Nephron progenitor cell (in vitro differentiated cells): ENCODE results near the gene UBE2L6.
A peak's percentile ranks its signal among the peaks of the same experiment; 100 is the strongest.

ENCODE experiments used
- DNase-seq: peaks from one replicate; pipeline ENCODE4 v3.0.0; 2021
- H3K27ac Mint-ChIP-seq: 2 replicates; pipeline ENCODE4 v1.8.0; 2021; ENCODE audit warnings: mild to moderate bottlenecking, moderate library complexity, mixed read lengths
- H3K27me3 Mint-ChIP-seq: 2 replicates; pipeline ENCODE4 v1.8.0; 2021; ENCODE audit warnings: mild to moderate bottlenecking, low read depth, mixed read lengths; ENCODE audit not compliant: poor library complexity
- H3K36me3 Mint-ChIP-seq: 2 replicates; pipeline ENCODE4 v1.8.0; 2021; ENCODE audit warnings: low read depth, mixed read lengths
- H3K4me1 Mint-ChIP-seq: 2 replicates; pipeline ENCODE4 v1.8.0; 2021; ENCODE audit warnings: mixed read lengths
- H3K4me3 Mint-ChIP-seq: 2 replicates; pipeline ENCODE4 v1.8.0; 2021; ENCODE audit warnings: mild to moderate bottlenecking, moderate library complexity, mixed read lengths
- H3K9me3 Mint-ChIP-seq: 2 replicates; pipeline ENCODE4 v1.8.0; 2021; ENCODE audit warnings: mild to moderate bottlenecking, moderate library complexity, mixed read lengths
- TF ChIP-seq, protein P1 (sequence below): fragments of 200-600 bp; sonication (generic); IDR thresholded peaks from 2 replicates; pipeline ENCODE4 v1.5.0; 2021; ENCODE audit warnings: antibody characterized with exemption

Gene UBE2L6

DNA sequence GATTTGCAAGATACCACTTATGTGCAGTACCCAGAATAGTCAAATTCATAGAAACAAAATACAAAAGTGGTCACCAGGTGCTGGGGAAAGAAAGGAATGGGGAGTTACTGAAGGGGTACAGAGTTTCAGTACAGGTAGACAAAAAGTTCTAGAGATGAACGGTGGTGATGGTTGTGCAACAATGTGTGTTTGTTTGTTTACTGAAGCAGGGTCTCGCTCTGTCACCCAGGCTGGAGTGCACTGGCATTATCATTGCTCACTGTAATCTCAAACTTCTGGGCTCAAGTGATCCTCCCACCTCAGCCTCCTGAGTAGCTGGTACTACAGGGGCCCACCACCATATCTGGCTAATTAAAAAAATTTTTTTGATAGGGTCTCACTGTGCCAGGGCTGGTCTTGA is 12.1 kb downstream of the UBE2L6 start:
- TF ChIP-seq, protein P1, sequence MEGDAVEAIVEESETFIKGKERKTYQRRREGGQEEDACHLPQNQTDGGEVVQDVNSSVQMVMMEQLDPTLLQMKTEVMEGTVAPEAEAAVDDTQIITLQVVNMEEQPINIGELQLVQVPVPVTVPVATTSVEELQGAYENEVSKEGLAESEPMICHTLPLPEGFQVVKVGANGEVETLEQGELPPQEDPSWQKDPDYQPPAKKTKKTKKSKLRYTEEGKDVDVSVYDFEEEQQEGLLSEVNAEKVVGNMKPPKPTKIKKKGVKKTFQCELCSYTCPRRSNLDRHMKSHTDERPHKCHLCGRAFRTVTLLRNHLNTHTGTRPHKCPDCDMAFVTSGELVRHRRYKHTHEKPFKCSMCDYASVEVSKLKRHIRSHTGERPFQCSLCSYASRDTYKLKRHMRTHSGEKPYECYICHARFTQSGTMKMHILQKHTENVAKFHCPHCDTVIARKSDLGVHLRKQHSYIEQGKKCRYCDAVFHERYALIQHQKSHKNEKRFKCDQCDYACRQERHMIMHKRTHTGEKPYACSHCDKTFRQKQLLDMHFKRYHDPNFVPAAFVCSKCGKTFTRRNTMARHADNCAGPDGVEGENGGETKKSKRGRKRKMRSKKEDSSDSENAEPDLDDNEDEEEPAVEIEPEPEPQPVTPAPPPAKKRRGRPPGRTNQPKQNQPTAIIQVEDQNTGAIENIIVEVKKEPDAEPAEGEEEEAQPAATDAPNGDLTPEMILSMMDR: no peak
- Mint-ChIP-seq H3K9me3 (no peaks in the 10 kb centered on the region), H3K27ac (no peak overlapping the region), H3K27me3 (no peaks in the 10 kb centered on the region), H3K4me1 (peaks cover 8% of the 10 kb centered on the region), H3K36me3 (peaks cover 78% of the 10 kb centered on the region), H3K4me3 (no peak overlapping the region)
- no peak for DNase-seq

DNA sequence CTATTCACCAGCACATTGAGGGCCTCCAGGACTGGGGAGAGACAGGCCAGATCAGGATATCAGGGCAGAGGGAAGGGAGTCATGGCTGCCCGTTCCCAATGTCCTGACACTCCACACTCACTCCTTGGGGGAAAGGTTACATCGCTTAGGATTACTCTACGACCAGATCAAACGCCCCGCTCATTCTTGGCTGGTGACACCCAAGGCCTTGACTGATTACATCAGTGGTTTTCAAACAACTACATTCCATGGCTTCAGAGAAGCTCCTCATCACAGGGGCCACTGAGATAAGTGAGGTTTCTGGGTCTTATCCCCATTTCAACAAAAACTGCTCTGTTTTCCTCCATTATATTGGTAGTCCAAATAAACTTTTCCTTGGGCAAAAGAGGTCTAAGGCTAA is 15.0 kb downstream of the UBE2L6 start:
- Mint-ChIP-seq H3K9me3 (no peaks in the 10 kb centered on the region), H3K27ac (peak overlapping the region; percentile 83), H3K27me3 (no peaks in the 10 kb centered on the region), H3K4me3 (no peak overlapping the region), H3K36me3 (peaks cover 71% of the 10 kb centered on the region), H3K4me1 (peaks cover 4% of the 10 kb centered on the region)
- no peak for DNase-seq
- TF ChIP-seq, protein P1: no peak

DNA sequence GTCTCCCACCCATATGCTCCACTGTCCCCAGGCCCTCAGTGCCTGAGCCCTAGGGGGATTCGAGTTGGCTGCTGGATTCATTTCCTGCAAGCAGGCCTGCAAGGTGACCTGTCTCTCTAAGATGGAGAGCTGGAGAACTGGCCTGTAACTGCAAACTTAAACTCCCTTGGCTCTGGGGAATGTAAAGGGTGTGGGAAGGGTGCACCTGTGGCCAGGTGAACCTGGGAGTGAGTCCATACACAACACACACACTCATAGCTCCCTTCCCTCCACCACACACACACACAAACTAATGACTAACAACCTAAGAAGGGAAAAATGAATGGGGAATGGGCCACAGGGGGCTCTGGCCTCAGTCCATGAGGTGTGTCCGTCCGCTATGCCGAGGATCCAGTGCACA is 15.5 kb downstream of the UBE2L6 start:
- DNase-seq: no peak
- TF ChIP-seq, protein P1: no peak
- H3K9me3 Mint-ChIP-seq: no peaks in the 10 kb centered on the region

DNA sequence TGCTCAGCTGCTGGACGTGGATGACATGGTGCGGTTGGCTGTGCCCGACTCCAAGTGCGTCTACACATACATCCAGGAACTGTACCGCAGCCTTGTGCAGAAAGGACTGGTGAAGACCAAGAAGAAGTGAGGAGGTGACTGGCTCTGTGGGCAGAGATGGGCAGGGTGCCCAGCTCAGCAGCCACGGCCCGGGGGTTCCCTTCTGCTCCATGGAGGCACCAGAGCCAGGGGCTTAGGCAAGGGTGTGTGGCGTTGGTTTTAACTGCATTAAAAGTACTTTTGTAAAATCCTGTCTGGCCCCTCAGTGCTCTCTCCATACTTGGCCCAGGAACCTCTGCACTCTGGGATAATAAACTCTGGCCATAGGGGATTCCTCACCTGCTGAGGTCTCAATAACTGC is 17.5 kb downstream of the UBE2L6 start:
- peaks cover 6% of the 10 kb centered on the region for H3K4me1 Mint-ChIP-seq
- TF ChIP-seq, protein P1: no peak
- H3K9me3 Mint-ChIP-seq: no peaks in the 10 kb centered on the region
- no peak for DNase-seq
- H3K36me3 Mint-ChIP-seq: peaks cover 55% of the 10 kb centered on the region
- no peak overlapping the region for H3K4me3 Mint-ChIP-seq
- peak overlapping the region; percentile 84 for H3K27ac Mint-ChIP-seq
- no peaks in the 10 kb centered on the region for H3K27me3 Mint-ChIP-seq

More for the DNA sequence above, 15.5 kb downstream of the UBE2L6 start:
- peaks cover 6% of the 10 kb centered on the region for H3K4me1 Mint-ChIP-seq
- peak overlapping the region; percentile 83 for H3K27ac Mint-ChIP-seq
- peaks cover 71% of the 10 kb centered on the region for H3K36me3 Mint-ChIP-seq
- H3K4me3 Mint-ChIP-seq: no peak overlapping the region
- no peaks in the 10 kb centered on the region for H3K27me3 Mint-ChIP-seq

DNA sequence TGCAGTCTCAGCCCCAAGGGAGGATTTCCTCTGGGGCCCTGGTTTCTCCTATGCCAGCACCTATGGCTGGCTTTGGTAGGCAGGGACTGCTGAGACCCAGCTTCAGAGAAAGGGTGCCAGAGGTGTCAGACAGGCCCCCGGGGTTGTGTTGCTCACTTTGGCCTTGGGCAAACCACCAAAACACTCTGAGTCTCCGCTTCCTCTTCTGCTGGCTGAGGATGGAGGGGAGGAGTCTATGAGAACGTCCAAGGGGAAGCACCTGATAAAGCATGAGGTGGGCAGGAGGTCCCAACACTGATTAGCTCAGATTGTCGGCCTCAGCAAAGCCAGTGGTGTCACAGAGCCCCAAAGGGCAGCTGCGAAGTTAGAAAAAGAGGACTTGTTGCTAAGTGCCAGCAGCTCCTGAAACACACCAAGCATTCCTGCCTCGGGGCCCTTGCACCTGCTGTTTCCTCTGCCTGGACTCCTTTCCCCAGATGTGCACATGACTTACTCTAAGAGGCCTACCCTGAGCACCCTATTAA is 19.6 kb downstream of the UBE2L6 start:
- peaks cover 40% of the 10 kb centered on the region for H3K36me3 Mint-ChIP-seq
- H3K4me3 Mint-ChIP-seq: no peak overlapping the region
- peaks cover 8% of the 10 kb centered on the region for H3K27me3 Mint-ChIP-seq
- DNase-seq: no peak
- peaks cover 12% of the 10 kb centered on the region for H3K4me1 Mint-ChIP-seq
- no peaks in the 10 kb centered on the region for H3K9me3 Mint-ChIP-seq
- TF ChIP-seq, protein P1: no peak
- peak overlapping the region; percentile 19 for H3K27ac Mint-ChIP-seq

DNA sequence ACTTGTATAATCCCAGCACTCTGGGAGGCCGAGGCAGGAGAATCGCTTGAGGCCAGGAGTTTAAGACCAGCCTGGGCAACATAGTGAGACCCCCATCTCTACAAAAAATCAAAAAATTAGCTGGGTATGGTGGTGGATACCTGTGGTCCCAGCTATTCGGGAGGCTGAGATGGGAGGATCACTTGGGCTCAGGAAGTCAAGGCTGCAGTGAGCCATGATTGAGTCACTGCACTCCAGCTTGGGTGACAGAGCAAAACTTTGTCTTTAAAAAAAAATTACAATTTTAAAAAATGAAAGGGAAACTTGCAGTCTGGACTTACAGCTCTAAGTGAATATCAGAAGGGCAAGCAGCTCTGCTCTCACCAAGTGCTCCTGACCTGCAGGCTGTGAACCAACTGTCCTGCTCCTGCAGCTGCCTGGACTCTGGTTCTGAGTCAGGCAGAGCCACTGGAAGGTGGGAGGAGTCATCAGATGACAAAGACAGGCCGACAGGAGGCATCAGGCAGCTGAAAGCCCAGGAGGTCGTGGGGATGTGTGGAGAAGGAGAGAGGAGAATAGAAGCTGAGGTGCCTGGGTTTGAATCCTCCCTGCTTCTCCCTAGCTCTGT is 20.5 kb downstream of the UBE2L6 start:
- no peak overlapping the region for H3K27ac Mint-ChIP-seq
- TF ChIP-seq, protein P1: no peak
- H3K4me1 Mint-ChIP-seq: peaks cover 20% of the 10 kb centered on the region
- DNase-seq: peak; percentile 12
- H3K9me3 Mint-ChIP-seq: no peaks in the 10 kb centered on the region
- H3K4me3 Mint-ChIP-seq: no peak overlapping the region
- H3K27me3 Mint-ChIP-seq: peaks cover 8% of the 10 kb centered on the region
- peaks cover 31% of the 10 kb centered on the region for H3K36me3 Mint-ChIP-seq
